HG03159 (cell line): ENCODE results near the gene BEX4.
"Not testable (repeated sequence)": the region's sequence is repeated elsewhere in the genome, so short reads cannot be mapped to it uniquely, and the experiment has no call there.

Experiments
- ATAC-seq: cut with Tn5 transposase; IDR thresholded peaks from one replicate; pipeline ENCODE4 v1.9.1; 2021; ENCODE audit warnings: mild to moderate bottlenecking, moderate library complexity; ENCODE audit not compliant: unreplicated experiment

BEX4 gene, protein sequence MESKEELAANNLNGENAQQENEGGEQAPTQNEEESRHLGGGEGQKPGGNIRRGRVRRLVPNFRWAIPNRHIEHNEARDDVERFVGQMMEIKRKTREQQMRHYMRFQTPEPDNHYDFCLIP

DNA sequence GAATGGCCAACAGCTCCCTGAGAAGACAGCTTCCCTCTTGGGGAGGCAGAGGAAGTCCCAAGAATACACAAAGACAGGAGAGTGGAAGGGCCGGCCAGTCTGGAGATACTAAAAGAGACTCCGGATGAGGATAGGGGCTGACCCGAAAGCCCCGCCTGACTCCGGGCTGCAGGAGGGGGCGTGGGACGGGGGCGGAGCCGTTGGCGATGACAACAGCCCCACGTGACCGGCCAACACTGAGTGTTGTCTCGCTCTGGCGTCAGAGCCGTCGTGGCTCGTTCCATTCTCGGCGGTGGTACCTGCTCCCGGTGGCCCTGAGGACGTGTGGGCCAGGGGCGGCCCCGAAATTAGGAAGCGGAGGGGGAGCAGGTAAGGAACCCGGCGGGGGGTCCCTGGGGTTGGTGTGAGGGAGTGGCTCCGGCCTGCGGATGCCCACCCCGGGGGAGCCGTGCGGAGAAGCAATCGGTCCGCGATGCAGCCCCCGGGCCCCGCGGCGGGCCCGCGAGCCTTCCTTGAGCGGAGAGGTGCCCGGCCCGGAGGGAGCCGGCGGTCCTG lies at the start of gene BEX4:
Gene BEX4 (plus strand): TSS at position 239 of the 555 bp plus-strand sequence. CDS start 1,046 bp downstream, outside the sequence.
- peak; percentile 91 for ATAC-seq

DNA sequence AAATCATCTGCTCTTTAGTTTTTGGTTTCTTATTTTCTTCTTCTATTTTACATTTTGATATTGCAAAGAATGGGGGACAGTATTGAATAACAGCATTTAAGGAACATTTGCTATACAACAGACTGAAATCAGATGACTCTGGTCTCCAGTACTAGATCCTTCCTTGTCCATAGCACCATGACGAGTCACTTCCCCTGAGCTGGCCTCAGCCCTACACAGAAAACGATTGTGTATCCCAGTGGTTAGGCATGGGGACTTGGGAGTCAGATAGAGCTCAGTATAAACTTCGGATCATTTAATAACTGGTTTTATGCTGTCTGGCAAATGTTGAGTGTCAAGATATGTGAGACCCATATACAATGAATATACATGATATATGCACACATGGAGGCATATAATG lies 44.7 kb upstream of the BEX4 start:
- no peak for ATAC-seq

DNA sequence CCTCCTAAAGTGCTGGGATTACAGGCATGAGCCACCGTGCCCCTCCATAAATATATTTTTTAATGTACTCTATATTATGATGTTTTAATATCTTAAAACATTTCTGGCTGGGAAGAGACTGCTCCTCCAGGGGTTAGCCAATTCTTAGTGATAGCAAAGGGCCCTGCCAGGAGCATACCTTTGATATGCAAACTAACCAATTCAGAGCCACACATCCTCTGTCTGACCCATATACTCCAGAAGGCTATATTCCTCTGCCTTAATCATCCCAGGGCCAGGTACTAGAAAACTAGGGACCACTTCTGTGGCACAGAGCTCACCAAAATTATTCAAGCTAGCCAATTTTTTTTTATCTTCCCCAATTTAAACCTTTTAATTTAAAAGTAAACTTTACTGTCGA lies 43.6 kb upstream of the BEX4 start:
- no peak for ATAC-seq

DNA sequence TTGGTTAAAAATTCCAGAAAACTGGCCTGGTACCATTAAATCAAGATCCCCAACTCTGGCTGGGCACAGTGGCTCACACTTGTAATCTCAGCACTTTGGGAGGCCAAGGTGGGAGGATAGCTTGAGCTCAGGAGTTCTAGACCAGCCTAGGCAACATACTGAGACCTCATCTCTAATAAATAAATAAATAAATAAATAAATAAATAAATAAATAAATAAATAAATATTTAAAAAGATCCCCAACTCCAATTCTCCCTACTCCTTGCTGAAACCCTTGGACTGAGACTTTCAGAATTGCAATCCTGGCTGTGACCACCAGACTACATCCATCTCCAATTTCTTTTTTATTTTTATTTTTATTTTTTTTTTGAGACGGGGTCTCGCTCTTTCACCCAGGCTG lies 39.7 kb upstream of the BEX4 start:
- not testable (repeated sequence) for ATAC-seq

DNA sequence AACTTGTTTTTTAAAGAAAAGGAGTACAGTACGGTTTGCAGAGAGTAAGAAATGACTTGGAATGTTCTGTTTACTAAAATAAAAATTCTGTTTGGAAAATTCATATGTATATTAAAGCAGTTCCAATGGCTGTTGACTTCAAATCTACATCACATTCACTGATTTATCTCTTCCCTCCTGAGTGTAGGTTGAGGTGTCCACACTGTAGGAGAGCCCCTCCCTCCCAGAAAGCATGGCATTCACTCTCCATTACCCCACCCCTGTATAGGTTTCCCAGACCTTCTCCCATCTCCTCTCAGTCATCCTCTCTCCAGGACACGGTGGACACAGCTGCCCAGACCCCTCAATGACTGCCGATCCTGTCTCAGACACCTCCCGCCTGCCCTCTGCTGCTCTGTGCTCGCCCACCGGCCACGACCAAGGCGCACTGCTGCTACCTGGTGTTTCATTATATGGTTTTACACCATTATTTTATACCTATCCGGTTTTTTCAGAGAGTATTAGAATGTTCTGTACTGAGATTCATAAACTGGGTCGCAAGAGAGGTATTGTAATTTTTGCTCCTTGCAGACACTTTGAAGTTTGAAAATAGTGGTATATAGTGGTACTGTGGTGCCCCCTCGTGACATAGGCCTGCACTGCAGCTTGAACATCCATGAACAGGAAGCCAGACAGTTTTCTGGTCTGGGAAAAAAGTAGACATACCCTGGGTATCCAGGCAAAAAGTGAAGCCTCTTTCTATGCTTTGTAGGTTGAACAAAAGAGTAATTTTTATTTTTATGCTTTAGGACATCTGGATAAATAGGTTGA lies 38.8 kb upstream of the BEX4 start:
- peak; percentile 84 for ATAC-seq

DNA sequence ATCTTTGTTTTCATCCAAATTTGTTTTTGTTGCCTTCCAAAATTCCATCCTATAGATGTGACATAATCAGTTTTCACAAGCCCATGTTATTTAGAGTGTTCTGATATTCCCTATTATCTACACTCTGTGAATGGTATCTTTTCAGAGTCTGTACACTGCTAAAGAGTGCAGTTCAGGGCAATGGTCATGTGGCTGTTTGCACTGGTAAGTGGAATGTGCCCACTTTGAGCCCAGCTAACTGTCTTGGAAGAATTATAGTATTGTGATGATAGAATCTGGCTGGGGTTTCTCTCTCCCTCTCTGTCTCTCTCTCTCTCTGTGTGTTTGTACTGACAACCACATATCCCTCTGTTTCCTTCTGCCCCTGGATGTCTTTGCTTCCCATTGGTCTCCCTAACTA lies 37.4 kb upstream of the BEX4 start:
- no peak for ATAC-seq

DNA sequence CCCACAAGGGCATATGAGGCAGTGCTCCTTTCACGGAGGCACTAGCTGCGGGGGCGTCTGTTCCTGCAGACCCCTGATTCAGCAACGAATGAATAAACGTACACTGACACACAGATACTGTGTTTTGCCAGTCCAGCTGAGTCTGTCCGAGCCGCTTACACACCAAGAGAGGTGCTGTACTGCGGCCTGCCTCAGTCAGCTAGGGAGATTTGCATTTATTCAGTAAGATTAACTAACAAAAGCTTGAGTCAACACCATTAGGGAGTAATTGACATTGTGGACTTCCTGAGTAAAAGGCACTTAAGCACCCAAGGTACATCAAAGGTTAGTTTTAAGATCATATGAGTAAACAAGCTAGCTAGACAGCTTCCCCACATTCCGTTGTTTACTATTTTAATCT lies 31.0 kb upstream of the BEX4 start:
- ATAC-seq = no peak

DNA sequence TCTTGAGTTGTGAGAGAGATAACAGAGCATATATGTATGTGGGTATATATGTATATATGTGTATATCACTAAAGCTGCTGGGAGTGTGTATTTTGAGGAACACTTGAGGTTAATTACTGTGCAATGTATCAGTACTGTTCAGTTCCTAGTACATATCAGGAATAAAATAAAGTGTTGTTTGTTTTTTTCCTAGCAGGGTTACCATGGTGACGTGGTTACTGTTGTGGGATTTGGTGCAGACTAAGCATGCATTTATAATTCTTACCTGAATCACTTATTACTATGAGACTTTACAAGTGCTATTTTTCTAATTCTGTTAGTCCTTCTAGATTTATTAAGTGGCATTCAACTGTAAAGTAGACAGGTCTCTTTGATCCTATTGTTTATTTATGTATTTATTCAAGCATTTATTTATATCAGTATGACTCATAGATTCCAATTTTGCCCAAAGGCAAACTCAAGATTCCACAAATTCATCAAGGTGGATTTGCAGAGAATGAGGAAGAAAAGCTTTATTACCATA lies 26.9 kb upstream of the BEX4 start:
- ATAC-seq = no peak

DNA sequence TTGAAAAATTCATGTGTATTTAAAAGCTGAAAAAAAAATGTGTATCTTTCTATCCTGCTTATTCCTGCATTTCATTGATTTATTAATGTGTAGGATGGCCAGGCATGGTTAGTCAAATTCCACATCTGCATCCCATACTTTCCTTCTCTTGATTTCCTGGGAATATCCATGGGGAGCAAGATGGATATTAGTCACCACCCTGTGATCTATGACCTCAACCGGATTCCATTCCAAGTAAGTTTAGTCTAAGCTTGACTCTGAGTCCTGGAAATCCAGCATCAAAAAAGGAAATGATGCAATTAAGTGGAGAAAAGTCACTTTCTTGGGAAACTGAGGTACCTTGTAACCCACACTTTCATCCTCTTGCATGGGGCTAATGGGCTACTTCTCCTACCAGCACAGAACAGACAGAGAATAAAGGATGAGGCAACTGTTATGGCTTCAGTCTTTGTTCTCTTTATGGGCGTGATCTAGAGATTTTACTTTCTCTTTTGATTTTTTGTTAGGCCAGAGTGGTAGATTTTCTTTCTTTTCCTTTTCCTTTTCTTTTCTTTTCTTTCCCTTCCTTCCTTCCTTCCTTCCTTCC lies 17.1 kb upstream of the BEX4 start:
- ATAC-seq = no peak

DNA sequence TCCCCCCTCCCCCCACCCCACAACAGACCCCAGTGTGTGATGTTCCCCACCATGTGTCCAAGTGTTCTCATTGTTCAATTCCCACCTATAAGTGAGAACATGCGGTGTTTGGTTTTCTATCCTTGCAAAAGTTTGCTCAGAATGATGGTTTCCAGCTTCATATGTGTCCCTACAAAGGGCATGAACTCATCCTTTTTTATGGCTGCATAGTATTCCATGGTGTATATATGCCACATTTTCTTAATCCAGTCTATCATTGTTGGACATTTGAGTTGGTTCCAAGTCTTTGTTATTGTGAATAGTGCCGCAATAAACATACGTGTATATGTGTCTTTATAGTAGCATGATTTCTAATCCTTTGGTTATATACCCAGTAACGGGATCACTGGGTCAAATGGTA lies 16.2 kb upstream of the BEX4 start:
- ATAC-seq = not testable (repeated sequence)

DNA sequence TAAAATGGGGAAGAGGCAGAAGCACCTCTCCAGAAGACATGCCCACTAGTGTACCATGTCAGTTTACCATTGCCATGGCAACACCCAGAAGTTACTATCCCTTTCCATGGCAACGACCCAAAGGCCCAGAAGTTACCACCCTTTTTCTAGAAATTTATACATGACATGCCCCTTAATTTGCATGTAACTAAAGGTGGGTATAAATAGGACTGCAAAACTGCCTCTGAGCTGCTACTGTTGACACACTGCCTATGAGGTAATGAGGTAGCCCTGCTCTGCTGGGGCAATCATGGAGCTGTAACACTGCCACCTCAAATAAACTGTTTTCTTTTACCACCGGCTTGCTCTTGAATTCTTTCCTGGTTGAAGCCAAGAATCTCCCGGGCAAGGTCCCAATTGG lies 13.9 kb upstream of the BEX4 start:
- ATAC-seq = no peak

DNA sequence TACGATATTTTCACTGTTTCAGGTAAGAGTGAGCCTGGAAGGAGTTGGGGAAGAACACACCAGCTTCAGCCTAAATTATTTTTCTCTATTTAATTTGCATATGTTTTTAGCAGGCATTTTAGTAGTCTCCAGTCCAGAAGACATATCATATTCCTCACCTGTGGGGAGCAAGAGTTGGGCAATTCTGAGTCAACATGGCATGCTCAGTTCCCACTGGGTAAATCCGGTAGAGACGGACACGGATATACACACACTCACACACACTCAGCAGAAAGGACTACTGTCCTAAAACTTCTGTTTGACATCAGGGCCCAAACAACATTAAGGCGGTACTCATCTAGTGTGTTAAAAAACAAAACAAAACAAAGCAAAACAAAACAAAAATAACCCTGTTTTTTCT lies 4.9 kb upstream of the BEX4 start:
- ATAC-seq = no peak

DNA sequence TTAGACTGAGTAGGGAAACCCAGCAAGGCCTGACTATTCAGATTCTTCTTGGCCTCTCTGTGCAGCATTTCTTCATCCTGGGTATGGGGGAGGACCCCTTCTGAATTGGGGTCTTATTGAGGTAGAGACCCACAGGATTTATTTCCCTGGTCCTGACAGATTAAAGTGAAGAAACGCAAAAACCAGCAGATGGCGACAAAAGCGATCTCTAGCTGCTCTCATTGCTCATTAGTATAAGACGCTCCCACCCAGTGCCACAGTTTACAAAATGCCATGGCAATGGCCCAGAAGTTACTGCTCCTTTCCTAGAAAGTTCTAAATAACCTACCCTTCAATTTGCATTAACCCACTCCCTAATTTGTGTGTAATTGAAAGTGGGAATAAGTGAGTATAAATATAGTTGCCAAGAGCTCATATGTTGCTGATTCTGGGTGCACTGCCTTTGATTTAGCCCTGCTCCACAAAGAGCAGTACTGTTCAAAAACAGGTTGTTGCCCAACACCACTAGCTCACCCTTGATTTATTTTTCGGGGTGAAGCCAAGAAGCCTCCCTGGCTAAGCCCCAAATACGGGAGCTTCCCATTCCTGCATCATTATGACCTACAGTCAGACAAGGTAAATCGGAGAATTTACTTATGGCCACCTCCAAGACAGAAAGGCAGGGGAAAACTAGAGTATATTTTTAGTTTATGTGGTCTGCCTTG lies 3.7 kb upstream of the BEX4 start:
- no peak for ATAC-seq

DNA sequence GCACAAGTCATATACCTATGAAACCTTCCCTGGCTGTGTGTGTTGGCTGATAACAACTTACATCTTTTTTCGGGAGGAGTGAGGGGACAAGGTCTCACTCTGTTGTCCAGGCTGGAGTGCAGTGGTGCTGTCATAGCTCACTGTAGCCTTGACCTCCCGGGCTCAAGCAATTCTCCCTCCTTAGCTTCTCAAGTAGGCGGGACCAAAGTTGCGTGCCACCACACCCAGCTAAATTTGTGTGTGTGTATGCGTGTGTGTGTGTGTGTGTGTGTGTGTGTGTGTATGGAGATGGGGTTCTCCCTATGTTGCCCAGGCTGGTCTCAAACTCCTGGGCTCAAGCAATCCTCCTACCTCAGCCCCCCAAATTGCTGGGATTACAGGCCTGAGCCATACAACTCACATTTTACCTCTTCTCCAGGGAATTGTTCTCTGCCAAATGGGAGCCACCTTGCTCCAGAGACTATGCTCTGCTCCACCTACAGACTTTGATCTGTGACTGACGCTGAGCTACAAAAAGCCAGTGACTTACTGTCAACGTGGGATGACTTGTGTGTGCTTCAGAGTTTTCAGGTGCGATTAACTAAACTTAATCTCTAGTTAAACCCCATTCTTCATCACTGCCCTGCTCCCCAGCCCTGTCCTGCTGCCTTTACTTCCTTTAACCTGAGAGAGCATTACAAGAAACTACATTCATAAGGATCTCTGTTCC lies 2.0 kb upstream of the BEX4 start:
- no peak for ATAC-seq

DNA sequence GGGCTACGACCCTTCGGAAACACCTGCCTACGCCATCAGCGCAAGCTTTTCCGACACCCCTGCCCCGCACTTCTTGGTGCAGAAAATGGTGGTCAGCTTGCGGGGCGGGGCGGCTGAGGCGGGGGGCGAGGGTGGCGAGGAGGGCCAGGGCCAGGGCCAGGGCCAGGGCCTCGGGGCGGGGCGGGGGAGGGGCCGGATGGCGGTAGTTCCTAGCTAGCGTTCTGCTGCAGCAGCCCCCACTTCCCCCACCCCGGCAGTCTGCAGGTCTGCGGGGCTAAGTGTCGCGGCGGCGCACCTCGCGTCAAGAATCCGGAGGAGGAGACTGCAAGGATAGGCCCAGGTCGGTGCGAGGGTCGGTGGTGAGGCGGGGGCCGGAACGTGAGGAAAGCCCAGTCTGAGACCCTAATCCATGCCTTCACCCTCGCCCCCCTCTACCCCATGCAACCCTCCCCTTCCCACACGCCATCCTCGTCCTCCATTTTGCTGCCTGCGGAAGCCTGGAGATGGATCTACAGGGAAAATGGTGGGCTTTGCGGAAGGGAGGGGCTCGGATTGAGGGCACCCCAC lies 600 bp downstream of the BEX4 start:
- ATAC-seq = peak; percentile 20

DNA sequence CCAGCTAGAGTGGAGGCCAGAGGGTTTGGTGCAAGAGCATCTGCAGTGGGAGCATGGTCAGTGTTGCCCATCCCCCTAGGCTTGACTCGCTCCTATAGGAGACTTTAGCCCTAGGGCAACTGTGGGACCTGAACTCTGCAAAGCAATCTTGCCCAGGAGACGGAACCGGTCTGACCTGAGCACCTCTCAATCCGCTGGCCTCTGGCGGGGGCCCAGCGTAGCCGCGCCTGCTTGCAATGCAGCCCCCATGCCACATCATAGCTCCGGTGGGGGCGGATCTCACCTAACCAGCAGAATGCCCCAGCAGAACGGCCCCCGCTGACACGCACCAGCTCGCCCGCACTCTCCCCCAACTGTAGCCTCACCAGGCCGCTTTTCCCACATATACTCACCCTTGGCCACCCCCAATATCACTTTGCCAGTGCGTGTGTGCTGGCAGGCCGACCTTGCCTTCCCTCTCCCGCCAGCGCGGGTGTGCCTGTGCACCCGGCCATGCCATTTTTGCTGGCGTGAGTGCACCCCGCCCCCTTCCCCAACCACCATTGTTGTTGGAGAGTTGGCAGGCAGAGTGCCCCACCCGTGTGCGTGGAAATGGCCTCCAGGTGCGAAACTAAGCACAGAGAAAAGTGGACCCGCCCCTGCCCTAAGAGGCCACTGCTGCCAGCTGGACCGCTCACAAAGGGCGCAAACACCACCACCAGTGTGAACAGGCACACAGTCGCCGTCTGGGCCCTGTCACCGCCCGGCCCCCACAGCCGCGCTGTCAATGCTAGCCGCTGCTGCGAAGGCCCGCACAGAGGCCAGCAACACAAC lies 5.8 kb downstream of the BEX4 start:
- ATAC-seq = no peak

DNA sequence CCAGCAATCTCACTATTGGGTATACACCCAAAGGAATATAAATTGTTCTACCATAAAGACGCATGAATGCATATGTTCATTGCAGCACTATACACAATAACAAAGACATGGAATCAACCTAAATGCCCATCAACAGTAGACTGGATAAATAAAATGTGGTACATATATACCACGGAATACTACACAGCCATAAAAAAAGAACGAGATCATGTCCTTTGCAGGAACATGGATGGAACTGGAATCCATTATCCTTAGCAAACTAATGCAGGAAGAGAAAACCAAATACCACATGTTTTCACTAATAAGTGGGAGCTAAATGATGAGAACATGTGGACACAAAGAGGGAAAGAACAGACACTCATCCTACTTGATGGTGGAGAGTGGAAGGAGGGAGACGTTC lies 11.0 kb downstream of the BEX4 start:
- not testable (repeated sequence) for ATAC-seq

DNA sequence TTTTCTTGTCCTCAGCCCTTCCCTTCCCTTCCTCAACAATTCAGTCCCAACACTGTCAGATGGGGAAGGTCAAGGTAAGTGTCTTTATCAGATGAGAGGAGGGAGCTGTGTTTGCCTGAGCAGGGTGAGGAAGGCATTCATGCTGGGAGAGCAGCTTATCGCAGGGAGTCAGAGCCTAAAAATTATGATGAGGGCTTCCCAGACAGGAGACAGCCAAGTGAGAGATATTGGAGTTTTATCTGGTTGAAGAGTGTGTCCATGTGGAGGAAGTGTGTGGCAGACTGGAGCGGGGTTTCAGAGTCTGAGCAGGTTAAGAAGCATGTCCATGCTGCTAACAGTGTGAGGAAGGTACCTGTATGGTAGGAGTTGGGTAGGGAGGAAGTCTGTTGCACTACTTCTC lies 18.4 kb downstream of the BEX4 start:
- no peak for ATAC-seq

DNA sequence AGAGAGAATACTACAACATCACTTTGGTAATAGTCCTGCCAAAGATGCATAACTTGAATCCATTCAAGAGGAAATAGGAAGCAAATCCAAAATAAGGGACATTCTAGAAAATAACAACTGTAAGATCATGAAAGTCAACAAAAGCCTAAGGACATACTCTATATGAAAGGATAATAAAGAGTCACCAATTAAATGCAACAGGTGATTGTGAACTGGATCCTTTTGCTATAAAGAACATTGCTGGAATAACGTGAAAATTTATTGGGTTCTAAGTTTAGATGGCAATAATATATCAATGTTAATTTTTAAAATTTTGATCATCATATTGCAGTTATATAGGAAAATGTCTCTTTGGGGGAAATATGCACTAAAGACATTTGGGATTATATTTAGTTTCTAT lies 20.0 kb downstream of the BEX4 start:
- ATAC-seq = no peak
